GM21367 (cell line): Measurements from ENCODE around the gene SMOC1.

ENCODE experiments used
- ATAC-seq: cut with Tn5 transposase; IDR thresholded peaks from one replicate; pipeline ENCODE4 v1.9.1; 2021; ENCODE audit not compliant: unreplicated experiment

The SMOC1 gene

GRCh38 chr14:69980457-69981425 is 101.5 kb downstream of the SMOC1 start:
- no peak for ATAC-seq

- no peak for ATAC-seq
These were observed 103.1 kb downstream of the SMOC1 start for GRCh38 chr14:69982220-69982839.

DNA sequence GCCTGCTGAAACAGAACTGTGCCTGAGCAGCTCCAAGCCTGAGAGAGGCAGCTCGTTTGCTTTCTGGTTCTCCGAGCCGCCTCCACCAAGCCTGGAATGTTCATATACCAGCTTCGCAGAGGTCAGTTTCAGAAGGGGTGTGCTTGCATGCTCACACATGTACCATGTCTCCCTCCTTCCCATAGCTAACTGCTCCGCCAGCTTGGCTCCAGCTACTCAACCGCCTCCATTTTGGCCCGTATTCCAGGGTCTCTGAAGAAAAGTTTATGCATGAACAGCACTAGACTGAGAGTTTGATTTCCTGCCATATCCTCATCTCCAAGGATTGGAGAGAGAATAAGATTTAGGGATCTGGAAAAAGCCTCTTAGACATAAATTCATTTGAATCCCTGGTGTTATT is 103.7 kb downstream of the SMOC1 start:
- ATAC-seq: no peak

DNA sequence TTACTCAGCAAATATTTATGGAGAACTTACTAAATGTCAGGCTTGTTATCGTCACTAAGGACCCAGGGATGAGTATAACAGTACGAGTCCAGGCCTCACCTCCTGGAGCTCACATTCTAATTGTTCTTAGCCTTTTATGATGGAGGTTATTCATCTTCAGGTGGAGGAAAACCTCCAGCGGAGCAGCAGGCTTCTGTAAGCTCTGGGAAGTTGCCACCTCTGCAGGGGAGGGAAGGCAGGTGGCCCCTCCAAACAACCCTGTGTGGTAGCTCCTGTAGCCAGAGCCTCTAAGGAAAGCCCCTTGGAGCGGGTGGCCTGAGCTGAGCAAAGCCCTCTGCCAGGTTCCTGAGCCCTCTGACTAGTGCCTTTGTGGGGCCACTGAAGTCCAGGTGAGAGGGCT is 104.1 kb downstream of the SMOC1 start:
- no peak for ATAC-seq

- no peak for ATAC-seq
These were observed 106.2 kb downstream of the SMOC1 start for GRCh38 chr14:69985463-69985862.

DNA sequence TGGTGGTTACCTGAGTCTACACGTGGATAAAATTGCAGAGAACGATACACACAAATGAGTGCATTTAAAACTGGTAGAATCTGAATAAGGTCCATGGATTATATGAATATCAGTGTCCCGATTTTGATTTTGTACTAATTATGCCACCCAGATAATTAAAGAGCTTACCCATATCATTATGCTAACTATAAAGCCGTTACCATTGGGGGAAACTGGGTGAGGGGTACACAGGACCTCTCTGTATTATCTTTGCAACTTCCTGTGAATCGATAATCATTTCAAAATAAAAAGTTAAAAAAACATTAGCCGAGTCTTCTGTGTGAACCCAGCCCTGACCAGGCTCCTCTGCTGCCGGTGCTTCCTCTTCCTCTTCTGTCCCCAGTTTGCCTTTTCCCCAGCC is 107.1 kb downstream of the SMOC1 start:
- ATAC-seq: no peak

DNA sequence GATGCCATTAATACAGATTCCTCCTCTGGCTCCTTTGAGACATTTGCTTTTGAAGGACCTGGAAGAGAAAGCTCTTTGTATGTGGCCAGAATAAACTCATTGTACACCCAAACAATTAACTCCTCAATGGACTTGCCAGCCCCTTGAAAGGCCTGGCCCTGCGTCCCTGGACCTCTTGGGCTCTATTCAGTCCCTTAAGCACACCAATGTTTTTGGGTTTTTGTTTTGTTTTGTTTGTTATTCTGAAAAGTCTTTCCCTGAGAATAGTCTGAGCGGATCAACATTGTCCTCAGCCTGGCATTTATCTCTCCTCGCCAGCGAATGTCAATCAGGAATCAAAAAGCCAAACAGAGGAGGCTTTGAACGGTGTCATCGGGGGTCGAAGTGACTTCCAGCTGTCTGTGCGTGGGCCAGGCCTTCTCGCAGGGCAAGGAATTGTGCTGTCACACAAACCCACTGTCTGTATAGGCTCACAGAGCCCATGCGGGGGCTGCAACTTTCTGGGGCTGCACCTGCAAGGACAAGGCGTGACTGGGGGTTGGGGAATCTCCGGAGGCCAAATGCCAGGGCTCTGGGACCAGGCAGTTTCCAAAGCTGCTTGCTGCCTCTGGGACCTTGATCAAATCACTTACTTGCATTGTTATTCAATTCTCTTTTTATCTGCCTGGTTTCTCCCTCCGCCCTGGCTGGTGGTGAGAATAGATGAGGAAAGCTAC is 108.3 kb downstream of the SMOC1 start:
- no peak for ATAC-seq

GRCh38 chr14:69988979-69989378 is 109.8 kb downstream of the SMOC1 start:
- no peak for ATAC-seq

- no peak for ATAC-seq
These were observed 110.4 kb downstream of the SMOC1 start for GRCh38 chr14:69989622-69990021.

DNA sequence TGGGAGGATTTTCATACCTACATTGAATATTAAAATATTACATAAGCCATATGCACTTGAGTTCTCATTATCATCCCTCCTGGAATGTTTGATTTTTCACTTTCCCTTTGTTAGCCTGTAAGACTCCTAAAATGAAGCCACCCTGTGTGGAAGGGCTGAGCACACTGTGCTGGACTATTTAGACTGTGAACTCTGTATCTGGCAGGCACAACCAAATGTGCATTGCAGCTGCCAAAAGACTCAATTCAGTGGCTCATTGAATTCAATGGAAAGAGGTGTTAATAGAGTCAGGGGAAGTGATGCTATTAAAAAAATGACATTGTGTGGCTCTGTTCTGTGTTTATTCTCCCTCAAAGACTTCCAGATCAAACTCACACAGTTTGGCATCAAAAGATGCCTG is 111.1 kb downstream of the SMOC1 start:
- no peak for ATAC-seq

DNA sequence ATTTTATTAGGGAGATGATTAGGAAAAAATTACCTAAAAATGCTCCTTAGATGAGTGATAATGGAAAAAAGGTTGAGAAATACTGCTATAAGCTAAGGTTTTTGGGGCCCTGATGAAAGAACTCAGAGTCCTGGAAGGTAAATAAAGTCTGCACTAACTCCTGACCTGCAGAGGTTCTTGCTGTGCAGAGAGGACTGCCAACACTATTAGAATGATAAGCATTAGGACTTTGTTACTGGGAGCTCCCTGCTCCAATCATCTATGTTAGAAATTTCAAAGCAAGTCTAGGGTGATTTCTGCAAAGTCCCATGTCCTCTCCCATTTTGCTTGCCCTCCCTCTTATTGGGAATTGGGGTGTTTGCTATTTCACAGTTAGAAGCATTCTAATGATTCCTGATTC is 112.2 kb downstream of the SMOC1 start:
- ATAC-seq: no peak

GRCh38 chr14:69992564-69992963 is 113.3 kb downstream of the SMOC1 start:
- ATAC-seq: no peak

- no peak for ATAC-seq
These were observed 114.1 kb downstream of the SMOC1 start for GRCh38 chr14:69993326-69993725.

- no peak for ATAC-seq
These were observed 114.8 kb downstream of the SMOC1 start for GRCh38 chr14:69994002-69994401.

- ATAC-seq: no peak
These were observed 117.0 kb downstream of the SMOC1 start for GRCh38 chr14:69996216-69996615.

- ATAC-seq: no peak
These were observed 118.6 kb downstream of the SMOC1 start for GRCh38 chr14:69997849-69998248.

- ATAC-seq: no peak
These were observed 120.1 kb downstream of the SMOC1 start for GRCh38 chr14:69999261-69999674.

GRCh38 chr14:70000601-70001000 is 121.4 kb downstream of the SMOC1 start:
- no peak for ATAC-seq

- no peak for ATAC-seq
These were observed 123.6 kb downstream of the SMOC1 start for GRCh38 chr14:70002589-70003346.

DNA sequence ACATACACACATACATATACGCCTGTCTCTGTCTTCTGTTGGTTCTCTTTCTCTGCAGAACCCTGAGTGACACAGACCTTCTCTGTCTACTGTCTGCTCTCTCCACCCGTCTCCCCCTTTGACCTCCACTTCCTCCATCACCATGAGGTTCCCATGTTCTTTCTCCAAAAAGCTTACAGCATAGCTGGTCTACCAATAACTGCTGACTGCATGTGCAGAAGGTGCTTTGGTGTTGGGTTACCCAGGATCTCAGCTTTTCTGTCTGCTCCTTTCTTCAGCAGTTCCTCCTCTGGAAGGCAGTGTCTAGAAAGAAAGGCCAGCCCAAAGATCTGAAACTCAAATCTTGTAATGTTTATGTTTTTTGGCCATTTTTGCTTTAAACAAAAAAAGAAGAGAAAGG is 125.6 kb downstream of the SMOC1 start:
- no peak for ATAC-seq

DNA sequence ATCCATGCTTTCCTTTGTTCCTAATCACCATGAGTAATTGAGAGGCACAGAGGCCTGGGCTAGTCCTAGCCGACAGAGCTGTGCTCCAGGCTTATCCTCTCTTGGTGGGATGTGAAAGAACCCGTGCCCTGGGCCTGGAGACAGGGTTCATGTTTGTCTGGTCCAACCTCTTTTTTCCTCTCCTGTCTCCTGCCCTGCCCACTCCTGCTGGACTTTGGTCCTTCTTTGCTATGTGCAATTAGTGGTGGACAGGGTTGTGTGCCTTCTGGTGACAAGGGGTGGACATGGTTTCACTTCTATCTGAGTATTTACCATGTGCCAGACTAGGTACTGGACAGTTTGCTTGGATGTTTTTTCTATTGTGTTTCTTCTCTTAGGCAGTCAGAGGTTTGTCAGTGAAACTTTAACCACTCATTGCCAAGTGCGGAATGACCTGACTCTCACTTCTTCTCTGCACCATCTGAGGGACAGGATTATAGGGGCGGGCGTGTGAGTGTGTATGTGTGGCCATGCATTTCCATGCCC is 126.1 kb downstream of the SMOC1 start:
- ATAC-seq: no peak
